ENCODE results near the gene HSD11B1.

DNA sequence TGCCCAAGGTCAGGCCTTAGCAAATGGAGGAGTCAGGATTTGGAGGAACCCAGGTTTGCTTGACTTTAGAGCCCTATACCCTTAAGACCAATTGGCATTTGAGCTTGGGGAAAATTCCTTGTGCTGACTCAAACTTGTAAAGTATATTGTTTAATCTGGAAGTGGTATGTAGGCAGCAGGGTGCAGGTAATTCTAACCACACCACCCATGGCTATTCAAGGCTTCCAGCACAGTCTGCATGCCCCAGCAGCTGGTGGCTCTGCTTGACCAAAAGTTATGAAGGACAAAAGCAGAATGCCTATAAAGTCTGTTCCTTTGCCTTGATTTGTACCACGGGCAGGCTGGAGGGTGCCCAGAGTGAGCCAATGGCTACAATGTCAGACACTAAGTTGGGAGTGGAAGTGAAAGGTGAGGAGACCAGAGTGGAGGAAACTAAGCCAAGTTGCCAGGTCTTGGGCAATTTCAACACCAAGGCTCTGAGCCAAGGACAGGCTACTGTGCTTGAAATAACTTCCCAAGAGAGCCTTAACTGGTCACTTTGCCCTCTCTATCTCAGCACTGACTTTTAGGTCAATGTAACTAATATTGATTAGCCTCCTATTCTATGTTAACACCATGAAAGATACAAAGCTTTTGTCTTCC lies 34.1 kb upstream of the HSD11B1 start:
- TF ChIP-seq, protein P1, sequence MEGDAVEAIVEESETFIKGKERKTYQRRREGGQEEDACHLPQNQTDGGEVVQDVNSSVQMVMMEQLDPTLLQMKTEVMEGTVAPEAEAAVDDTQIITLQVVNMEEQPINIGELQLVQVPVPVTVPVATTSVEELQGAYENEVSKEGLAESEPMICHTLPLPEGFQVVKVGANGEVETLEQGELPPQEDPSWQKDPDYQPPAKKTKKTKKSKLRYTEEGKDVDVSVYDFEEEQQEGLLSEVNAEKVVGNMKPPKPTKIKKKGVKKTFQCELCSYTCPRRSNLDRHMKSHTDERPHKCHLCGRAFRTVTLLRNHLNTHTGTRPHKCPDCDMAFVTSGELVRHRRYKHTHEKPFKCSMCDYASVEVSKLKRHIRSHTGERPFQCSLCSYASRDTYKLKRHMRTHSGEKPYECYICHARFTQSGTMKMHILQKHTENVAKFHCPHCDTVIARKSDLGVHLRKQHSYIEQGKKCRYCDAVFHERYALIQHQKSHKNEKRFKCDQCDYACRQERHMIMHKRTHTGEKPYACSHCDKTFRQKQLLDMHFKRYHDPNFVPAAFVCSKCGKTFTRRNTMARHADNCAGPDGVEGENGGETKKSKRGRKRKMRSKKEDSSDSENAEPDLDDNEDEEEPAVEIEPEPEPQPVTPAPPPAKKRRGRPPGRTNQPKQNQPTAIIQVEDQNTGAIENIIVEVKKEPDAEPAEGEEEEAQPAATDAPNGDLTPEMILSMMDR (IDR thresholded peaks at IDR 0.05), result no peak
- no peak for TF ChIP-seq POLR2A (IDR thresholded peaks at IDR 0.05)
